ENCODE results near the gene CDK11B. TPM values are rescaled to one million over a fixed set of nuclear protein-coding genes. Genes with fewer than 3 reads are reported as not detected.

Gene CDK11B
- total and polyA plus RNA-seq, 11 donors, result 20.4 to 39.4 (median 24.8) TPM

DNA sequence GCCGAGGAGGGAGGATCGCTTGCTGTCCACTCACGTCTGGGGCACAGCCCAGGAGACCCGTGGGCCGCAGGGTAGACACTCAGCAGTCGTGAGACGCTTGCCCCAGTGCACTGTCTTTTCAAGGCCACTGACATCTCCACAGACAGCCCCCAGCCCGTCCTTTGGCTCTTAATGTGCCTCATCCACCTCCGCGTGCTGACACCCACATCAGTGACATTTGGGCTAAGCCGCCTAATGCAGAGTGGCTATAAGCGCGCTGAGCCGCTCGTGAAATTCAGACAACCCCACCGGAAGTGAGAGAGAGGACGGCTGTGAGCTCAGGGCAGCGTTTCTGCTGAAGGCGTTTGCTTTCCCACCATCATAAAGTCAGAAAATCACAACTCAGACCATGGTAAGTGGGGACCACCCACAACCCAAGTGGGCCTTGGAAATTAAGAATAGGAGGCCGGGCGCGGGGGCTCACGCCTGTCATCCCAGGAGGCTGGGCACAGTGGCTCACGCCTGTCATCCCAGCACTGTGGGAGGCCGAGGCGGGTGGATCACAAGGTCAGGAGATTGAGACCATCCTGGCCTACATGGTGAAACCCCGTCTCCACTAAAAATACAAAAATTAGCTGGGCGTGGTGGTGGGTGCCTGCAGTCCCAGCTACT lies 25.4 kb upstream of the CDK11B start:
- no peak for TF ChIP-seq POLR2A (IDR thresholded peaks at IDR 0.05)
- TF ChIP-seq, protein P1, sequence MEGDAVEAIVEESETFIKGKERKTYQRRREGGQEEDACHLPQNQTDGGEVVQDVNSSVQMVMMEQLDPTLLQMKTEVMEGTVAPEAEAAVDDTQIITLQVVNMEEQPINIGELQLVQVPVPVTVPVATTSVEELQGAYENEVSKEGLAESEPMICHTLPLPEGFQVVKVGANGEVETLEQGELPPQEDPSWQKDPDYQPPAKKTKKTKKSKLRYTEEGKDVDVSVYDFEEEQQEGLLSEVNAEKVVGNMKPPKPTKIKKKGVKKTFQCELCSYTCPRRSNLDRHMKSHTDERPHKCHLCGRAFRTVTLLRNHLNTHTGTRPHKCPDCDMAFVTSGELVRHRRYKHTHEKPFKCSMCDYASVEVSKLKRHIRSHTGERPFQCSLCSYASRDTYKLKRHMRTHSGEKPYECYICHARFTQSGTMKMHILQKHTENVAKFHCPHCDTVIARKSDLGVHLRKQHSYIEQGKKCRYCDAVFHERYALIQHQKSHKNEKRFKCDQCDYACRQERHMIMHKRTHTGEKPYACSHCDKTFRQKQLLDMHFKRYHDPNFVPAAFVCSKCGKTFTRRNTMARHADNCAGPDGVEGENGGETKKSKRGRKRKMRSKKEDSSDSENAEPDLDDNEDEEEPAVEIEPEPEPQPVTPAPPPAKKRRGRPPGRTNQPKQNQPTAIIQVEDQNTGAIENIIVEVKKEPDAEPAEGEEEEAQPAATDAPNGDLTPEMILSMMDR (IDR thresholded peaks at IDR 0.05), result no peak
- Histone ChIP-seq H3K4me1 (peaks cover 0 to 16% (median 0%) of the 10 kb centered on the region in 12 donors), H3K27ac (no peak overlapping the region), H3K9me3 (no peaks in the 10 kb centered on the region), H3K4me3 (no peak overlapping the region), H3K36me3 (peaks cover 0 to 19% (median 0%) of the 10 kb centered on the region in 9 donors), H3K27me3 (no peaks in the 10 kb centered on the region)
- 89 to 91% (median 90%) methylated on average over 21 to 28 of the region's 28 CpGs for WGBS, 4 donors
- intact Hi-C loops (cut with DNase I), result no loop called here
- ATAC-seq (no peak), DNase-seq (peak in 1 of 5 donors; percentile 8)

DNA sequence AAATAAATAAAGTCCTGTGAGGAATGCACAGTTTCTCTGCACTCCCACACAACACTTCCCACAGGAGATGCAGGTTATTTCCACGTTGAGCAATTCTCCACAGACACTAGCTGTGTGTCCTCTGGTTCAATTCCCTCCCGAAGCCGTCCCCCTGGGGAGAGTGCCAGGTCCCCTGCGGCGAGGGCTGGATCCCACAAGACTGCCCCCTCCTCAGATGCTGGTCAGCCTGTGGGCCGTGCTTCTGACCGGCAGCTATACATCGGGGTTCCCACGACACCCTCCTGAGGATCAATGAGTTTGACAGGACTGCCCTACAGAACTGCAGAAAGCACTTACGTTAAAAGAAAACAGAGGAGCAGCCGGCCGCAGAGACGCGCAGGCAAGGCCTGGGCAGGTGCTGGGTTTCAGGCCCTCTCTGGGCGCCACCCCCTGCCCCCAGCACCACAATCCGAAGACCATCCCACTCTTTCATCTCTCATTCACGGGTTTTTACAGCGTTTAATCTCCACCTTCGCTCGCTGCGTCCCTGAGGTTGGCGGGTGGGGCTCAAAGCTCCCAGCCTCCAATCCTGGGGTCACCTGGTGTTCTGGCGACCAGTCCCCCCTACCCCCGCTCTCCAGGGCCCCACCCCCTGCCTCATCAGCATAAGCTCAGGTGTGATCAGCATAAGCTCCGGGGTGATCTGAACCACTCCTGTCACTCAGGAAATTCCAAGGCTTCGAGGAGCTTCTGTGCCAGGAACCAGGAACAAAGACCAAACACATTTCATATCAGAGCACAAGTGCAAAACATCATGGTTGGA lies 24.5 kb upstream of the CDK11B start:
- peak in 1 of 5 donors; percentile 20 for DNase-seq
- ATAC-seq, result no peak
- Histone ChIP-seq H3K4me1 (peaks cover 0 to 24% (median 8%) of the 10 kb centered on the region in 12 donors), H3K4me3 (no peak overlapping the region), H3K36me3 (peaks cover 0 to 19% (median 0%) of the 10 kb centered on the region in 9 donors), H3K27ac (no peak overlapping the region), H3K9me3 (no peaks in the 10 kb centered on the region), H3K27me3 (no peaks in the 10 kb centered on the region)
- 75 to 78% (median 76%) methylated on average over 26 of the region's 26 CpGs for WGBS, 4 donors
- no peak for TF ChIP-seq POLR2A (IDR thresholded peaks at IDR 0.05)
- TF ChIP-seq, protein P1 (IDR thresholded peaks at IDR 0.05), result no peak
- intact Hi-C loops (cut with DNase I), result no loop called here

DNA sequence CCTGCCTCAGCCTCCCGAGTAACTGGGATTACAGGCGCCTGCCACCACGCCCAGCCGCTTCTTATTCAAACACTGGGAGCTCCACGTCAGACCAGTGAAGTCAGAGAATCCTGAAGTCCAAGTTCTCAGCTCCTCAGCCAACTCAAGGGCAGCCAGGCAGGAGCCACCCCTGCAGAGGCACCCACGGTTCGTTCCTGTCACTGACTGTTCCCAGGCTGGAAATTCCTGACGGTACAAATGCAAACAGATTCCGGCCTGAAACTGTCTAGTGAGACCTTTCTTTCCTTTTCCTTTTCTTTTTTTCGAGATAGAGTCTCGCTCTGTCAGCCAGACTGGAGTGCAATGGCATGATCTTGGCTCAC lies 22.1 kb upstream of the CDK11B start:
- Histone ChIP-seq H3K4me3 (no peak overlapping the region), H3K4me1 (peaks cover 0 to 31% (median 14%) of the 10 kb centered on the region in 12 donors), H3K9me3 (no peaks in the 10 kb centered on the region), H3K36me3 (peaks cover 0 to 19% (median 0%) of the 10 kb centered on the region in 9 donors), H3K27me3 (no peaks in the 10 kb centered on the region), H3K27ac (no peak overlapping the region)
- WGBS, 4 donors, result 67 to 76% (median 70%) methylated on average over 11 of the region's 11 CpGs
- TF ChIP-seq, protein P1 (IDR thresholded peaks at IDR 0.05), result no peak
- no peak for TF ChIP-seq POLR2A (IDR thresholded peaks at IDR 0.05)
- no peak for ATAC-seq
- peak in 1 of 5 donors; percentile 5 for DNase-seq
- intact Hi-C loops (cut with DNase I), result no loop called here

All from heart left ventricle (tissue), 16 donors.